ENCODE results near the gene THOC7. TPM values are rescaled to one million over a fixed set of nuclear protein-coding genes. Genes with fewer than 3 reads are reported as not detected.
A peak's percentile ranks its signal among the peaks of the same experiment; 100 is the strongest.

Gene THOC7
- total RNA-seq, 4 donors from 2014 or later: 19.4 to 64.4 (median 36.5) TPM

- peaks cover 0 to 10% (median 0%) of the 10 kb centered on the region in 3 donors for H3K36me3 ChIP-seq
- H3K4me3 ChIP-seq: peak overlapping the region in 2 of 4 donors; percentile 72 to 98
- no peaks in the 10 kb centered on the region for H3K27me3 ChIP-seq
- no peaks in the 10 kb centered on the region for H3K9me3 ChIP-seq
- peak overlapping the region; percentile 96 to 100 (median 98) for H3K27ac ChIP-seq
- DNase-seq: no peak
- H3K4me1 ChIP-seq: peaks cover 0 to 30% (median 6%) of the 10 kb centered on the region in 4 donors
- no peak for TF ChIP-seq CTCF (IDR thresholded peaks at IDR 0.05)
- TF ChIP-seq POLR2A (IDR thresholded peaks at IDR 0.05): no peak
Observed at GRCh38 chr3:63910891-63911290, 47.3 kb upstream of the THOC7 start.

- no peak overlapping the region for H3K27ac ChIP-seq
- H3K36me3 ChIP-seq: peaks cover 0 to 1% (median 0%) of the 10 kb centered on the region in 3 donors
- H3K4me1 ChIP-seq: peaks cover 0 to 30% (median 6%) of the 10 kb centered on the region in 4 donors
- no peaks in the 10 kb centered on the region for H3K27me3 ChIP-seq
- H3K9me3 ChIP-seq: no peaks in the 10 kb centered on the region
- TF ChIP-seq CTCF (IDR thresholded peaks at IDR 0.05): no peak
- no peak for TF ChIP-seq POLR2A (IDR thresholded peaks at IDR 0.05)
- no peak for DNase-seq
- no peak overlapping the region for H3K4me3 ChIP-seq
Observed at GRCh38 chr3:63910001-63910400, 46.4 kb upstream of the THOC7 start.

- Histone ChIP-seq H3K9me3 (no peaks in the 10 kb centered on the region), H3K4me1 (peaks cover 0 to 24% (median 6%) of the 10 kb centered on the region in 4 donors), H3K27ac (no peak overlapping the region), H3K4me3 (no peak overlapping the region), H3K27me3 (no peaks in the 10 kb centered on the region), H3K36me3 (no peaks in the 10 kb centered on the region)
- no peak for DNase-seq
- TF ChIP-seq CTCF (IDR thresholded peaks at IDR 0.05) (no peak), POLR2A (IDR thresholded peaks at IDR 0.05) (no peak)
Observed at GRCh38 chr3:63909431-63909830, 45.8 kb upstream of the THOC7 start.

GRCh38 chr3:63908776-63909175, 45.2 kb upstream of the THOC7 start:
- Histone ChIP-seq H3K36me3 (no peaks in the 10 kb centered on the region), H3K27ac (no peak overlapping the region), H3K27me3 (no peaks in the 10 kb centered on the region), H3K4me1 (peaks cover 0 to 18% (median 6%) of the 10 kb centered on the region in 4 donors), H3K4me3 (no peak overlapping the region), H3K9me3 (no peaks in the 10 kb centered on the region)
- TF ChIP-seq POLR2A (IDR thresholded peaks at IDR 0.05) (no peak), CTCF (IDR thresholded peaks at IDR 0.05) (no peak)
- no peak for DNase-seq

- Histone ChIP-seq H3K4me3 (no peak overlapping the region), H3K27ac (no peak overlapping the region), H3K36me3 (no peaks in the 10 kb centered on the region), H3K27me3 (no peaks in the 10 kb centered on the region), H3K9me3 (no peaks in the 10 kb centered on the region), H3K4me1 (peaks cover 0 to 13% (median 4%) of the 10 kb centered on the region in 4 donors)
- no peak for TF ChIP-seq POLR2A (IDR thresholded peaks at IDR 0.05)
- peak in 1 of 6 experiments; percentile 12 for TF ChIP-seq CTCF (IDR thresholded peaks at IDR 0.05)
- DNase-seq: no peak
Observed at GRCh38 chr3:63908081-63908736, 44.6 kb upstream of the THOC7 start.

Measured in Peyer's patch (tissue), 4 donors.